ENCODE results near the gene ICE2.

DNA sequence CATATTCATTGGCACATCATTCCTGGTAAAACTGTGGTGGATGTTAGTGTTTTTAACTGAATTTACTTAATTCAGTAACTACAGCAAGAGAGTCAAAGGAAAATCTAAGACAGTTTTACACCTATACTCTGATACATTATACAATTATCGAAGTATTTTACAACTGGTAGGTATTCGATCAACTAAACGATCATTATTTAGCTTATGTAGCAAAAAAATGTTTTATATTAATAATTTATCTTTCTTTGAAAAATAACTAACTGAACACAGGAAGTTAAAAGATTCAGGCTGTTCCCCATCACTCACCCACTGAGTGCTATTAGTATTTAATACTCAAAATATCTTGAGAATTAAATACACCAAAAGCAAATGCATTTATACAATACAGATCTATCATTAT, 21.0 kb downstream of the ICE2 start:
- TF ChIP-seq CTCF (IDR thresholded peaks at IDR 0.05) = no peak
- TF ChIP-seq POLR2A (IDR thresholded peaks at IDR 0.05) = no peak

All from lower leg skin (tissue), 3 donors.